PFSK-1 (cell line): ENCODE results near the gene GOLM1.

Experiments used
- FOXP2 ChIP-seq: optimal IDR thresholded peaks from 2 replicates; pipeline ENCODE3; 2011; ENCODE audit warnings: borderline replicate concordance, control low read depth, inconsistent platforms; ENCODE audit not compliant: insufficient read depth; ENCODE audit errors: extremely low read length, extremely low read depth
- POLR2AphosphoS5 ChIP-seq: IDR thresholded peaks from 2 replicates; pipeline ENCODE4 v1.6.1; 2012; ENCODE audit warnings: low read depth, mild to moderate bottlenecking, control low read depth, low read length, moderate library complexity
- SIN3A ChIP-seq: IDR thresholded peaks from 2 replicates; pipeline ENCODE4 v1.6.1; 2012; ENCODE audit warnings: mild to moderate bottlenecking, low read length, moderate library complexity, borderline replicate concordance; ENCODE audit not compliant: insufficient read depth
- TAF1 ChIP-seq: IDR thresholded peaks from 2 replicates; pipeline ENCODE4 v1.6.1; 2012; ENCODE audit warnings: low read length, control low read depth, borderline replicate concordance; ENCODE audit not compliant: insufficient read depth
- TF ChIP-seq, protein P1 (sequence below), 2 experiments: IDR thresholded peaks; 2 replicates each; pipeline versions ENCODE4 v1.6.1 to v1.8.0; 2011 to 2012; ENCODE audit warnings: low read depth in 2 of 2, low read length in 2 of 2, control low read depth in 1 of 2, inconsistent platforms in 1 of 2, mild to moderate bottlenecking in 1 of 2, moderate library complexity in 1 of 2; ENCODE audit not compliant: insufficient read depth in 1 of 2

GOLM1 gene

DNA sequence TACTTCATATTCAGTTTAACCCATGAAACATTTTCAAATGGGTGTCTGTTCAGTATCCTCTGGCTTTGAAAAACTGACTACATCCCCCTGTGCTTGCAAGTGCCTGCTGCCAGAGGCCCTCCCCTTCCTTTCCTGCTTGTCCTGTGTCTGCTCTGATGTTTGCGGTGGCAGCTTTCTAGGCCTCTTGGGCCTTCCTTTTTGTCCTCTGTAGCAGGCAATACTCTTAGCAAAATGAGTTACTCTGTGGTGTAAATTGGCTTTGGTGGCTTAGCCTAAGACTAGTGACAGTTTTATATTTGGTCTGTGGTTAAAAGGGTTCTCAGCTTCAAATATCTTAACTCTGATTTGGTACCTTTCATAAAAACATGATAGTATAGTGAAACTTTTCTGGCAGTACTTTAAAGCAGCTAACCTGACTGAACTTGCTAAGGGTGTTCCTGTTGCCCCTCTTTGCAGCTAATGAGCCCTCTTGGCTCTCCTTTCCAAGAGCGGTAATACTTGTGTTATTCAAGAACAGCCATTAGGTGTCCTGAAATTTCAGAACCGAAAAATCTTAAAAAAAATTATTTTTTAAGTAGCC is 76.6 kb downstream of the GOLM1 start:
- TF ChIP-seq POLR2AphosphoS5, result no peak
- TF ChIP-seq, protein P1, sequence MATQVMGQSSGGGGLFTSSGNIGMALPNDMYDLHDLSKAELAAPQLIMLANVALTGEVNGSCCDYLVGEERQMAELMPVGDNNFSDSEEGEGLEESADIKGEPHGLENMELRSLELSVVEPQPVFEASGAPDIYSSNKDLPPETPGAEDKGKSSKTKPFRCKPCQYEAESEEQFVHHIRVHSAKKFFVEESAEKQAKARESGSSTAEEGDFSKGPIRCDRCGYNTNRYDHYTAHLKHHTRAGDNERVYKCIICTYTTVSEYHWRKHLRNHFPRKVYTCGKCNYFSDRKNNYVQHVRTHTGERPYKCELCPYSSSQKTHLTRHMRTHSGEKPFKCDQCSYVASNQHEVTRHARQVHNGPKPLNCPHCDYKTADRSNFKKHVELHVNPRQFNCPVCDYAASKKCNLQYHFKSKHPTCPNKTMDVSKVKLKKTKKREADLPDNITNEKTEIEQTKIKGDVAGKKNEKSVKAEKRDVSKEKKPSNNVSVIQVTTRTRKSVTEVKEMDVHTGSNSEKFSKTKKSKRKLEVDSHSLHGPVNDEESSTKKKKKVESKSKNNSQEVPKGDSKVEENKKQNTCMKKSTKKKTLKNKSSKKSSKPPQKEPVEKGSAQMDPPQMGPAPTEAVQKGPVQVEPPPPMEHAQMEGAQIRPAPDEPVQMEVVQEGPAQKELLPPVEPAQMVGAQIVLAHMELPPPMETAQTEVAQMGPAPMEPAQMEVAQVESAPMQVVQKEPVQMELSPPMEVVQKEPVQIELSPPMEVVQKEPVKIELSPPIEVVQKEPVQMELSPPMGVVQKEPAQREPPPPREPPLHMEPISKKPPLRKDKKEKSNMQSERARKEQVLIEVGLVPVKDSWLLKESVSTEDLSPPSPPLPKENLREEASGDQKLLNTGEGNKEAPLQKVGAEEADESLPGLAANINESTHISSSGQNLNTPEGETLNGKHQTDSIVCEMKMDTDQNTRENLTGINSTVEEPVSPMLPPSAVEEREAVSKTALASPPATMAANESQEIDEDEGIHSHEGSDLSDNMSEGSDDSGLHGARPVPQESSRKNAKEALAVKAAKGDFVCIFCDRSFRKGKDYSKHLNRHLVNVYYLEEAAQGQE (IDR thresholded peaks at IDR 0.05; ENCODE audit: insufficient read depth in 1 of 2, low read depth in 2 of 2, low read length in 2 of 2), result no peak
- no peak for TF ChIP-seq SIN3A
- TF ChIP-seq TAF1, result no peak
- no peak for TF ChIP-seq FOXP2

DNA sequence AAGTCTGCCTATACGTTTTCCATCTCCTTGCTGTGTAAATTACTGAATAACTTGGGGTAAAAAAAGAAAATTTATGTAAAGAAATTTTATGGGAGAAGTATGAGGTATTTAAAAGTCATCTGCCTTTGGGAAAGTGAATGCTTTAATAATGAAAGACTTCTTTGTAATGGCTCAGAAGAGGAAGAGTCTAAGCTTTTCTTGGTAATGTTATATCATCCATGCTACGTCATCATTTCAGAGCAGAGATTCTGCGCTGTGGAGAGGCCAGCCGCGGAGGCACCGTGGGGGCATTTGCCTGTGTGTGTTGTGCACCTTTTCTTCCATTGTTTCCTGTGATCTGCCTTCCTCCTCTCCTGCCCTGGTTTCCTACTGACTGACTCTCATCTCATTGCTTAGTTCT is 78.2 kb downstream of the GOLM1 start:
- TF ChIP-seq POLR2AphosphoS5 (no peak), FOXP2 (no peak), SIN3A (no peak), TAF1 (no peak)
- TF ChIP-seq, protein P1 (IDR thresholded peaks at IDR 0.05; ENCODE audit: insufficient read depth in 1 of 2, low read depth in 2 of 2, low read length in 2 of 2), result no peak

- TF ChIP-seq SIN3A (no peak), TAF1 (no peak), FOXP2 (no peak), POLR2AphosphoS5 (no peak)
- TF ChIP-seq, protein P1 (IDR thresholded peaks at IDR 0.05; ENCODE audit: insufficient read depth in 1 of 2, low read depth in 2 of 2, low read length in 2 of 2), result no peak
Observed at GRCh38 chr9:86020731-86021130, 78.6 kb downstream of the GOLM1 start.

GRCh38 chr9:86009133-86009532 is 90.2 kb downstream of the GOLM1 start:
- TF ChIP-seq, protein P1 (IDR thresholded peaks at IDR 0.05; ENCODE audit: insufficient read depth in 1 of 2, low read depth in 2 of 2, low read length in 2 of 2), result no peak
- TF ChIP-seq SIN3A (no peak), TAF1 (no peak), FOXP2 (no peak), POLR2AphosphoS5 (no peak)
